Measurements from ENCODE around the gene ALDH1A3. TPM values are rescaled to one million over a fixed set of nuclear protein-coding genes. Genes with fewer than 3 reads are reported as not detected.
A peak's percentile ranks its signal among the peaks of the same experiment; 100 is the strongest.

Gene ALDH1A3
- total and polyA plus RNA-seq, 2 donors (not counting 1 experiment from before 2014, with no cell fraction given), result not detected

GRCh38 chr15:100902436-100903167 lies 23.0 kb downstream of the ALDH1A3 start:
- no peaks in the 10 kb centered on the region for H3K79me2 ChIP-seq (ENCODE audit: control insufficient read depth, insufficient read depth, low read length)
- WGBS (ENCODE audit: insufficient coverage), result 49% methylated on average over 20 of the region's 22 CpGs
- no peak overlapping the region for H3K27ac ChIP-seq (ENCODE audit: low read length in 2 of 2)
- no peaks in the 10 kb centered on the region for H3K9me3 ChIP-seq (ENCODE audit: control extremely low read depth in 1 of 3, control insufficient read depth in 2 of 3, insufficient read depth in 1 of 3, low read length in 2 of 3)
- peak overlapping the region; percentile 42 for H3K4me2 ChIP-seq (replicated peaks; ENCODE audit: low read depth, low read length, poor library complexity, severe bottlenecking)
- H3K4me1 ChIP-seq (ENCODE audit: control insufficient read depth in 2 of 2, insufficient read depth in 2 of 2, low read length in 2 of 2), result peaks cover 0 to 3% of the 10 kb centered on the region in 2 donors
- peaks cover 18% of the 10 kb centered on the region for H3K27me3 Mint-ChIP-seq
- no peak overlapping the region for H3K9ac ChIP-seq (ENCODE audit: low read length)
- peaks cover 1% of the 10 kb centered on the region for H3K4me1 Mint-ChIP-seq
- H2AFZ ChIP-seq (ENCODE audit: insufficient read depth, low read depth, low read length, poor library complexity, severe bottlenecking), result peak overlapping the region; percentile 58
- H3K27ac Mint-ChIP-seq, result no peak overlapping the region
- intact Hi-C loops (cut with micrococcal nuclease), result no loop called here
- ATAC-seq (ENCODE audit: low read depth) (no peak), DNase-seq (no peak)
- no peak overlapping the region for H3K4me3 Mint-ChIP-seq
- TF ChIP-seq, protein P1, sequence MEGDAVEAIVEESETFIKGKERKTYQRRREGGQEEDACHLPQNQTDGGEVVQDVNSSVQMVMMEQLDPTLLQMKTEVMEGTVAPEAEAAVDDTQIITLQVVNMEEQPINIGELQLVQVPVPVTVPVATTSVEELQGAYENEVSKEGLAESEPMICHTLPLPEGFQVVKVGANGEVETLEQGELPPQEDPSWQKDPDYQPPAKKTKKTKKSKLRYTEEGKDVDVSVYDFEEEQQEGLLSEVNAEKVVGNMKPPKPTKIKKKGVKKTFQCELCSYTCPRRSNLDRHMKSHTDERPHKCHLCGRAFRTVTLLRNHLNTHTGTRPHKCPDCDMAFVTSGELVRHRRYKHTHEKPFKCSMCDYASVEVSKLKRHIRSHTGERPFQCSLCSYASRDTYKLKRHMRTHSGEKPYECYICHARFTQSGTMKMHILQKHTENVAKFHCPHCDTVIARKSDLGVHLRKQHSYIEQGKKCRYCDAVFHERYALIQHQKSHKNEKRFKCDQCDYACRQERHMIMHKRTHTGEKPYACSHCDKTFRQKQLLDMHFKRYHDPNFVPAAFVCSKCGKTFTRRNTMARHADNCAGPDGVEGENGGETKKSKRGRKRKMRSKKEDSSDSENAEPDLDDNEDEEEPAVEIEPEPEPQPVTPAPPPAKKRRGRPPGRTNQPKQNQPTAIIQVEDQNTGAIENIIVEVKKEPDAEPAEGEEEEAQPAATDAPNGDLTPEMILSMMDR (IDR thresholded peaks at IDR 0.05), result no peak
- no peak for TF ChIP-seq EZH2 (IDR thresholded peaks at IDR 0.05; ENCODE audit: borderline replicate concordance, insufficient read depth, low read depth, low read length, poor library complexity, severe bottlenecking)
- peak overlapping the region in 1 of 5 experiments; percentile 5 for H3K4me3 ChIP-seq (ENCODE audit: control extremely low read depth in 1 of 5, extremely low read depth in 1 of 5, insufficient read depth in 1 of 5, low read depth in 2 of 5, low read length in 4 of 5)
- no peaks in the 10 kb centered on the region for H3K9me3 Mint-ChIP-seq (ENCODE audit: insufficient read depth)
- peaks cover 0 to 3% (median 0%) of the 10 kb centered on the region in 4 experiments for H3K27me3 ChIP-seq (replicated peaks in 1 of 4; ENCODE audit: control extremely low read depth in 1 of 4, control insufficient read depth in 3 of 4, insufficient read depth in 4 of 4, low read length in 3 of 4)
- POLR2A ChIA-PET, result no interaction called here
- CTCF ChIA-PET, result interaction anchor here (1.1 to 3.3 kb wide), 2 partner anchors 15 to 105 kb away, joined by 3 to 29 read pairs; no protein-coding TSS in a partner anchor
- no peaks in the 10 kb centered on the region for H3K36me3 ChIP-seq (replicated peaks in 1 of 2; ENCODE audit: control extremely low read depth in 1 of 2, control insufficient read depth in 1 of 2, extremely low read depth in 1 of 2, insufficient read depth in 2 of 2, low read length in 1 of 2)
- H4K20me1 ChIP-seq (ENCODE audit: control insufficient read depth, insufficient read depth, low read length, poor library complexity, severe bottlenecking), result no peaks in the 10 kb centered on the region

DNA sequence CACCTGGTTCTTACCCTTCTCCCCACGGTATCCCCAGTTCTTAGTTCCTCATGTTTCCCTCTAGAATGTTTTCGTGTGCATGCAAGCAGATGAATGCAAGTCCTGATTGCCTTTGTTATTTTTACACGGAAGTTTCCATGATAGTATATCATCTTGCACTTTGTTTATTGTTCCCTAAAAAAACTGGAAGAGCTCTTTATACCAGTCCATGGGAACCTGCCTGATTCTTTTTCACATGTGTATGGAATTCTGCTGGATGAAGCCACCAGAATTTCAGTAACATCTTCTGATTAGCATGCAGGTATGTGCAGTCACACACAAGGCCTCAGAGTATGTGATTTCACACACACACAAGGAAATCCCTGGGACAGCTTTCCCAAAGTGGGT lies 23.5 kb downstream of the ALDH1A3 start:
- TF ChIP-seq, protein P1 (IDR thresholded peaks at IDR 0.05), result no peak
- no peak for TF ChIP-seq EZH2 (IDR thresholded peaks at IDR 0.05; ENCODE audit: borderline replicate concordance, insufficient read depth, low read depth, low read length, poor library complexity, severe bottlenecking)
- DNase-seq, result no peak
- no peaks in the 10 kb centered on the region for H3K79me2 ChIP-seq (ENCODE audit: control insufficient read depth, insufficient read depth, low read length)
- peaks cover 0 to 3% of the 10 kb centered on the region in 2 donors for H3K4me1 ChIP-seq (ENCODE audit: control insufficient read depth in 2 of 2, insufficient read depth in 2 of 2, low read length in 2 of 2)
- no peaks in the 10 kb centered on the region for H4K20me1 ChIP-seq (ENCODE audit: control insufficient read depth, insufficient read depth, low read length, poor library complexity, severe bottlenecking)
- Mint-ChIP-seq H3K27me3 (peaks cover 15% of the 10 kb centered on the region), H3K4me1 (peaks cover 1% of the 10 kb centered on the region), H3K9me3 (ENCODE audit: insufficient read depth) (no peaks in the 10 kb centered on the region), H3K4me3 (no peak overlapping the region), H3K27ac (no peak overlapping the region)
- H3K4me2 ChIP-seq (replicated peaks; ENCODE audit: low read depth, low read length, poor library complexity, severe bottlenecking), result no peak overlapping the region
- no peak overlapping the region for H3K27ac ChIP-seq (ENCODE audit: low read length in 2 of 2)
- no peak for ATAC-seq (ENCODE audit: low read depth)
- H3K27me3 ChIP-seq (replicated peaks in 1 of 4; ENCODE audit: control extremely low read depth in 1 of 4, control insufficient read depth in 3 of 4, insufficient read depth in 4 of 4, low read length in 3 of 4), result peaks cover 0 to 3% (median 0%) of the 10 kb centered on the region in 4 experiments
- ChIA-PET POLR2A (no interaction called here), CTCF (interaction anchor here (3.3 kb wide), 1 partner anchor 104 kb away, joined by 29 read pairs; no protein-coding TSS in a partner anchor)
- no peak overlapping the region for H3K4me3 ChIP-seq (ENCODE audit: control extremely low read depth in 1 of 5, extremely low read depth in 1 of 5, insufficient read depth in 1 of 5, low read depth in 2 of 5, low read length in 4 of 5)
- H3K9ac ChIP-seq (ENCODE audit: low read length), result no peak overlapping the region
- H3K9me3 ChIP-seq (ENCODE audit: control extremely low read depth in 1 of 3, control insufficient read depth in 2 of 3, insufficient read depth in 1 of 3, low read length in 2 of 3), result no peaks in the 10 kb centered on the region
- peak overlapping the region; percentile 58 for H2AFZ ChIP-seq (ENCODE audit: insufficient read depth, low read depth, low read length, poor library complexity, severe bottlenecking)
- H3K36me3 ChIP-seq (replicated peaks in 1 of 2; ENCODE audit: control extremely low read depth in 1 of 2, control insufficient read depth in 1 of 2, extremely low read depth in 1 of 2, insufficient read depth in 2 of 2, low read length in 1 of 2), result no peaks in the 10 kb centered on the region
- intact Hi-C loops (cut with micrococcal nuclease), result no loop called here
- 63% methylated on average over 2 of the region's 3 CpGs for WGBS (ENCODE audit: insufficient coverage)

Data from B cell (primary cell).